Transverse colon (tissue), 4 donors: Measurements from ENCODE around the gene CREB5. TPM values are rescaled to one million over a fixed set of nuclear protein-coding genes. Genes with fewer than 3 reads are reported as not detected.

Experiments
- DNase-seq: peaks from one replicate; pipeline ENCODE4 v3.0.0-alpha.2; 2019
- H3K27ac ChIP-seq, 4 donors: fragments of 200-600 bp; sonication (generic); 2 replicates each; pipeline ENCODE4 v1.5.1; 2016 to 2018; ENCODE audit warnings: inconsistent platforms in 4 of 4
- H3K27me3 ChIP-seq: fragments of 200-600 bp; sonication (generic); 2 replicates; pipeline ENCODE4 v1.5.1; 2017; ENCODE audit warnings: inconsistent platforms
- H3K36me3 ChIP-seq, 4 donors: fragments of 200-600 bp; sonication (generic); 2 replicates each; pipeline ENCODE4 v1.5.1; 2017 to 2019; ENCODE audit warnings: inconsistent platforms in 4 of 4
- H3K4me1 ChIP-seq, 4 donors: fragments of 200-600 bp; sonication (generic); 2 replicates each; pipeline ENCODE4 v1.5.1; 2017 to 2020; ENCODE audit warnings: inconsistent platforms in 4 of 4
- H3K4me3 ChIP-seq, 4 donors: fragments of 200-600 bp; sonication (generic); 1 replicate in 1 of 4; 2 replicates in 3 of 4; pipeline versions ENCODE4 v1.5.1 to v1.6.1; 2017 to 2019; ENCODE audit warnings: inconsistent platforms in 4 of 4
- H3K9me3 ChIP-seq, 2 donors: fragments of 200-600 bp; sonication (generic); 2 replicates each; pipeline ENCODE4 v1.5.1; 2017 to 2019; ENCODE audit warnings: inconsistent platforms in 2 of 2
- CTCF ChIP-seq, 5 experiments: fragments of 200-600 bp in 3 of 5; fragments of 450-650 bp in 2 of 5; sonication (generic) in 3 of 5; IDR thresholded peaks; 1 replicate in 2 of 5; 2 replicates in 3 of 5; pipeline ENCODE4 v1.5.1; 2016 to 2017; ENCODE audit warnings: antibody characterized with exemption in 5 of 5, inconsistent platforms in 3 of 5, mild to moderate bottlenecking in 2 of 5, moderate library complexity in 1 of 5
- EP300 ChIP-seq: sonication (generic); formaldehyde crosslinking; IDR thresholded peaks from one replicate; pipeline ENCODE4 v1.6.1; 2017; ENCODE audit warnings: antibody characterized with exemption, low read depth
- POLR2A ChIP-seq: fragments of 450-650 bp; IDR thresholded peaks from one replicate; pipeline ENCODE4 v1.6.1; 2016; ENCODE audit warnings: antibody characterized with exemption, mild to moderate bottlenecking, moderate library complexity
- POLR2AphosphoS5 ChIP-seq, 3 donors: sonication (generic); formaldehyde crosslinking; IDR thresholded peaks; one replicate each; pipeline ENCODE4 v1.6.1; 2016; ENCODE audit warnings: antibody characterized with exemption in 3 of 3
- WGBS, 2 donors: methylation state at CpG; one replicate each; pipeline ENCODE4 v1.1.5; 2018; ENCODE audit warnings: low coverage in 1 of 2; 5-methylcytosine and 5-hydroxymethylcytosine counted together
- in situ Hi-C, 4 donors: fragments of 200-750 bp; cut with MboI; loops; one replicate each; pipeline versions ENCODE4 v1.15.0 to v1.15.1; 2017; ENCODE audit warnings: low sequenced_read_pairs in 3 of 4, low pct_ligation_motif_present in 1 of 4, low pct_unique_long_range_greater_than_20kb in 1 of 4
- intact Hi-C: fragments of 100-400 bp; cut with DNase I; formaldehyde crosslinking; loops from one replicate; pipeline ENCODE4 v1.15.1; 2023; ENCODE audit warnings: low total_unique reads
- total RNA-seq, 4 donors: library from RNA; depleted of rRNA; stranded (reverse); fragments of >200 nt; gene quantifications; one replicate each; pipeline ENCODE4 v1.1.0, GENCODE V29; 2016

Gene CREB5
- total RNA-seq, 4 donors from 2014 or later, result 3.0 to 12.2 (median 7.0) TPM

- no peak for DNase-seq
- no peaks in the 10 kb centered on the region for H3K36me3 ChIP-seq
These were observed 22.8 kb downstream of the CREB5 start for GRCh38 chr7:28435152-28435551.

GRCh38 chr7:28435732-28436378, 23.5 kb downstream of the CREB5 start:
- no peaks in the 10 kb centered on the region for H3K9me3 ChIP-seq
- intact Hi-C loops (no loop called here), in situ Hi-C loops (no loop called here)
- H3K36me3 ChIP-seq, result no peaks in the 10 kb centered on the region
- DNase-seq, result no peak
- H3K4me3 ChIP-seq, result no peak overlapping the region
- WGBS, 2 donors, result 85 to 93% methylated on average over 2 of the region's 2 CpGs
- no peak overlapping the region for H3K27ac ChIP-seq
- H3K4me1 ChIP-seq, result no peaks in the 10 kb centered on the region
- H3K27me3 ChIP-seq, result peaks cover 18% of the 10 kb centered on the region
- TF ChIP-seq CTCF (IDR thresholded peaks at IDR 0.05), result no peak

More at GRCh38 chr7:28435152-28435551, 22.8 kb downstream of the CREB5 start:
- Histone ChIP-seq H3K4me3 (no peak overlapping the region), H3K27me3 (peaks cover 18% of the 10 kb centered on the region), H3K4me1 (no peaks in the 10 kb centered on the region), H3K27ac (no peak overlapping the region), H3K9me3 (no peaks in the 10 kb centered on the region)
- WGBS, 2 donors, result 25 to 44% methylated on average over 2 to 4 of the region's 4 CpGs
- intact Hi-C loops, result no loop called here
- TF ChIP-seq POLR2AphosphoS5 (IDR thresholded peaks at IDR 0.05) (no peak), POLR2A (no peak), EP300 (no peak)
- in situ Hi-C loops, result no loop called here

GRCh38 chr7:28440055-28440601, 27.8 kb downstream of the CREB5 start:
- H3K36me3 ChIP-seq, result no peaks in the 10 kb centered on the region
- no peak overlapping the region for H3K27ac ChIP-seq
- intact Hi-C loops (no loop called here), in situ Hi-C loops (no loop called here)
- no peaks in the 10 kb centered on the region for H3K9me3 ChIP-seq
- H3K4me3 ChIP-seq, result no peak overlapping the region
- H3K4me1 ChIP-seq, result no peaks in the 10 kb centered on the region
- peaks cover 4% of the 10 kb centered on the region for H3K27me3 ChIP-seq
- no peak for TF ChIP-seq POLR2AphosphoS5 (IDR thresholded peaks at IDR 0.05)
- no peak for TF ChIP-seq CTCF (IDR thresholded peaks at IDR 0.05)
- TF ChIP-seq POLR2A, result no peak
- no peak for TF ChIP-seq EP300
- no peak for DNase-seq
- WGBS, 2 donors, result 65 to 73% methylated on average over 5 to 8 of the region's 8 CpGs

GRCh38 chr7:28442540-28443420, 30.5 kb downstream of the CREB5 start:
- no peak for TF ChIP-seq POLR2AphosphoS5 (IDR thresholded peaks at IDR 0.05)
- no peaks in the 10 kb centered on the region for H3K9me3 ChIP-seq
- intact Hi-C loops (no loop called here), in situ Hi-C loops (no loop called here)
- H3K27me3 ChIP-seq, result no peaks in the 10 kb centered on the region
- no peak for DNase-seq
- H3K4me1 ChIP-seq, result no peaks in the 10 kb centered on the region
- WGBS, 2 donors, result 65 to 77% methylated on average over 5 of the region's 5 CpGs
- no peak overlapping the region for H3K4me3 ChIP-seq
- H3K27ac ChIP-seq, result no peak overlapping the region
- H3K36me3 ChIP-seq, result no peaks in the 10 kb centered on the region

- no peaks in the 10 kb centered on the region for H3K27me3 ChIP-seq
- no peaks in the 10 kb centered on the region for H3K36me3 ChIP-seq
- in situ Hi-C loops, result no loop called here
- DNase-seq, result no peak
- intact Hi-C loops, result no loop called here
- H3K27ac ChIP-seq, result no peak overlapping the region
- WGBS, 2 donors, result 84 to 85% methylated on average over 5 of the region's 5 CpGs
- H3K4me3 ChIP-seq, result no peak overlapping the region
- H3K9me3 ChIP-seq, result no peaks in the 10 kb centered on the region
- no peak for TF ChIP-seq POLR2AphosphoS5 (IDR thresholded peaks at IDR 0.05)
- TF ChIP-seq CTCF (IDR thresholded peaks at IDR 0.05), result no peak
- TF ChIP-seq EP300, result no peak
- no peak for TF ChIP-seq POLR2A
- no peaks in the 10 kb centered on the region for H3K4me1 ChIP-seq
These were observed 33.8 kb downstream of the CREB5 start for GRCh38 chr7:28446131-28446530.
